Stimulated activated CD4-positive, alpha-beta T cell treated with anti-CD3 and anti-CD28 coated beads, Interleukin-4, amount 100 ng/mL, for 48 hours (primary cell): Measurements from ENCODE around the gene CGAS.
A peak's percentile ranks its signal among the peaks of the same experiment; 100 is the strongest.
"Not testable (repeated sequence)": the region's sequence is repeated elsewhere in the genome, so short reads cannot be mapped to it uniquely, and the experiment has no call there.

Experiments
- DNase-seq, 2 donors: peaks; one replicate each; pipeline ENCODE4 v3.0.0-alpha.2; 2020; ENCODE audit warnings: low read depth in 2 of 2

CGAS gene

GRCh38 chr6:73395875-73396274, 56.2 kb downstream of the CGAS start:
- no peak for DNase-seq

- peak; percentile 10 to 11 for DNase-seq
These were observed 57.3 kb downstream of the CGAS start, which contains the start of gene DDX43 for GRCh38 chr6:73394577-73395354. Gene DDX43 (plus strand): TSS chr6:73394828. CDS start chr6:73394906, 78 bp downstream.

GRCh38 chr6:73393278-73393677, 58.8 kb downstream of the CGAS start:
- no peak for DNase-seq

- DNase-seq: not testable (repeated sequence)
These were observed 59.9 kb downstream of the CGAS start for GRCh38 chr6:73392188-73392587.

GRCh38 chr6:73391675-73392074, 60.4 kb downstream of the CGAS start:
- DNase-seq: no peak

GRCh38 chr6:73389854-73390253, 62.2 kb downstream of the CGAS start:
- DNase-seq: no peak

- DNase-seq: peak; percentile 27 to 54
These were observed 63.1 kb downstream of the CGAS start for GRCh38 chr6:73388800-73389512.

- DNase-seq: no peak
These were observed 63.7 kb downstream of the CGAS start for GRCh38 chr6:73388433-73388799.

GRCh38 chr6:73382462-73383113, 69.5 kb downstream of the CGAS start:
- DNase-seq: no peak

- DNase-seq: not testable (repeated sequence)
These were observed 70.6 kb downstream of the CGAS start for GRCh38 chr6:73381531-73381930.

- DNase-seq: no peak
These were observed 74.9 kb downstream of the CGAS start for GRCh38 chr6:73377225-73377624.

- DNase-seq: no peak
These were observed 76.9 kb downstream of the CGAS start for GRCh38 chr6:73375216-73375615.
